DMS114 treated with DMSO at 0.1 percent for 48 hours (cell line): ENCODE data around the gene TBCEL.
"Not testable (repeated sequence)": the region's sequence is repeated elsewhere in the genome, so short reads cannot be mapped to it uniquely, and the experiment has no call there.

ENCODE experiments used
- DNase-seq: peaks from one replicate; lab custom pipeline; 2025; ENCODE audit not compliant: unreplicated experiment; lab: John Stamatoyannopoulos, UW

The TBCEL gene

GRCh38 chr11:121024989-121025388 is 1.1 kb downstream of the TBCEL start:
- DNase-seq = no peak

DNA sequence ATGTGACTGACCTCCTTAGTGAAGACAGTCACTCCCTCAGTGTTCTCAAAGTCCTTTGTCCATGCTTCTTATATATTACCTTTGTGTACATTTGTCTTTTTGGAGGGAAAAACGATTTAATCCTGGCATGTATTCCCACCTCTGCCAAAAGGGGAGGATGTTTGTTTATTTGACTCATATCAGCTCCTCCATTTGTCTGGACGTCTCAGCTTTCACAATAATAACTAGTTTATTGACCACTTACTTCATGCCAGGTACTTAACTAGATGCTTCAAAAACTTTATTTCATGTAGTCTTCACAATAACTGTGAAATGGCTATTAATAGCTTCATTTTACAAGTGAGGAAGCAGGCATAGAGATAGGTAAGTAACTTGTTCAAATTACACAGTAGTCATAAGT is 5.3 kb downstream of the TBCEL start:
- DNase-seq = no peak

- no peak for DNase-seq
Measured at GRCh38 chr11:121029813-121030445, 6.0 kb downstream of the TBCEL start.

DNA sequence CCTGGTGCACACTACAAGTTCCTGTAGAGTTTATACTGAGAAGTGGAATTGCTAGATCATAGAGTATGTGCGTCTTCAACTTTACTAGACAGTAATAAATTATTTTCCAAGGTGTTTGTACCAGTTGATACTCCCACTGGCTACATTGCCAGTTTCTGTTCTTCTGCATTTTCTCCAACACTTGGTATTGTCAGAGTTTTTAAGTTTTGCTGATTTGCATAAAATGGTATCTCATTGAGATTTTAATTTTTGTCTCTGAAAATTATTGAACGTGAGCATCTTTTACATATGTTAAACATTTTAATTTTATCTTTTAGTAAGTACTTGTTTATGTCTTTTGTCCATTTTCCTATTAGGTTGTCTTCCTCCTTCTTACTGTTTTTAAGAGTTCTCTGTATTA is 7.3 kb downstream of the TBCEL start:
- no peak for DNase-seq

- not testable (repeated sequence) for DNase-seq
Measured at GRCh38 chr11:121031648-121032047, 7.7 kb downstream of the TBCEL start.

DNA sequence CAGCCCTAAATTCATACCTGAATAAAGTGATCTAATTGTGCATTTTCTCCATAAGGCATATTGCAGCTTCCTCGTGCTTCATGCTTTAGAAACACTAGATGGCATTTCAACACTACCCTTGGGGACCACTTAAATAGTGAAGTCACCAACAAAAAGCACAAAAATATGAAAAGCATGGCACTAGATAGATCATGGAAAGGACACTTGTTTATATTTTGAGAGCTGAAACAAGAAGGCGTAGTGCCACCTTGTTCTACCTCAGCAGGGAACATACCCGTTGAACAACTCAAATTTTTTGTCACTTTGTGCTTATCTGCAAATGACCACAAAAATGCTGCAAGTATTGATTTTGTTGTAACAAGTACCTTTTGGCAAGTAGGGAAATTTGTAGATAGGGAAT is 8.6 kb downstream of the TBCEL start:
- DNase-seq = no peak

DNA sequence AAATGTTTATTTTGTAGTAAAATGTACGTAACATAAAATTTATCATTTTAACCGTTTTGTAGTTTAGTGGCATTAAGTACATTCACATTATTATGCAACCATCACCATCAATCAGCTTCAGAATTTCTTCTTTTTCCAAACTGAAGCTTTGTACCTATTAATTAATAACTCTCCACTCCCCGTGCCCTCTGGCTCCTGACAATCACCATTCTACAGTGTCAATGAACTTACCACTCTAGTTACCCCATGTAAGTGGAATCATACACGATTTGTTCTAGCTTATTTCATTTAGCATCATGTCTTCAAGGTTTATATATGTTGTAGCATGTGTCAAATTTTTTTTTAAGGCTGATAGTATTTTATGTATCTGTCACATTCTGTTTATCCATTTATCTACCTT is 9.7 kb downstream of the TBCEL start:
- no peak for DNase-seq

- no peak for DNase-seq
Measured at GRCh38 chr11:121035169-121035755, 11.4 kb downstream of the TBCEL start.

- no peak for DNase-seq
Measured at GRCh38 chr11:121035780-121036179, 11.9 kb downstream of the TBCEL start.

GRCh38 chr11:121037016-121037415 is 13.1 kb downstream of the TBCEL start:
- no peak for DNase-seq

DNA sequence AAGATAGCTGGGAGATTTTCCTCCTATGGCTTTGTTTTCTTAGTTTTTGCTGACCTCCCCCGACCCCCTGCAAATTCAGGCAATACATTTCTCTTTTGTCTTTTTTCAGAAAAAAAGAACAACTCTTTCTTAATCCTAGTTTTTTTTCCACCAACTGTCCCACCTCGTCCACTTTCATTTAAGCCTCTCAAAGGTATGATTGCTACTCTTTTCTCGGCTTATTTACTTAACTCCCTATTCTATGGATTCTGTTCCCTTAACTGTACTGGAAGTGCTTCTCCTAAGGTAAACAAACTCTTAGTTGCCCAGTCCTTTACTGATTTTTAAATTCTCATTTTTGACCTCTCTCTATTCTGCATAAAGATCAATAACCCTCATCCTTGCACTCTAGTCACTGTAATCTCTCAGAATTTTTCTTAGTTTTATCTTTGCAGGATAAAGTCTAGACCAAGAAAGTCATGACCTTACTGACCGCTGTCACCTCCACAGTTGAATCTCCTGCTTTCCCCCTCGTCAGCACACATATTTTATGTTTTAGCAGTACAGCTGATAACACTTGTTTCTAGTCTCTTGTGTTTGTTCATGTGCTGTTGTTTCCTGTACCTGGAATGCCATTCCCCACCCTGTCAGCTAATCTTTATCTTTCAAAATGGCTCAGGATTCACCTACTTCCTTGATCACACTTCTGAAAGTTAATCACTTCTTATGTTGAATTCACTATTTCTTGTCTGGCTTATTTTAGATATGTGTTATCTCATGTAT is 14.9 kb downstream of the TBCEL start:
- DNase-seq = no peak

DNA sequence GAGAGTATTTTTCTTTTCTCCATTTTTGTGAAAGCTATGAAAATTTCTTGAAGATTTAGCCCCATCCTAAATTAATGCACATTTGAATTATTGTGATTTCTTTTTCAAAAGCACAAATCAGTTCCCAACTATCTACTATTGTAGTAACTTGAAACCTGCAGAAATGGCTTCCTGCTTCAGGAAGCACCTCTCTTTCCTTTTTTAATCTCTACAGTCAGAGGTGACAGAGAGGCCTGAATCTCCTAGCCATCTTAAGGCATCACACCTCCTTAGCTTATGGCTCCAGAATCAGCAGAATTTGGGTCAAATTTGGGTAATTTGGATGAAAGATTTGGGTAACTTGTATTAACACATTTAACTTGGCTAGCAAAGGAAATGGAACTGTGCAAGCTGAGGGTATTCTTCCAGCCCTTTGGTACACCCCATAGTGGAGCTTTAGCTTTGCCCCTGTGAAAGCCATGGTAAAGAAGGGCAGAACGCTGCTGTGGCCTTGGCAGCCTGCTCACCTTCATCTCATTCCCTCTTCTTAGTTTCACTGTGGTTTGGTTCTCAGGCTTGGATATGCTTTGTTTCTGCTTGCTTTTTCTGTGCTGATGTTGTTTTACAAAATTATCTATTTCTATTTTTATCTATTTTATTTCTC is 16.2 kb downstream of the TBCEL start:
- DNase-seq = no peak

GRCh38 chr11:121040614-121041002 is 16.7 kb downstream of the TBCEL start:
- no peak for DNase-seq

DNA sequence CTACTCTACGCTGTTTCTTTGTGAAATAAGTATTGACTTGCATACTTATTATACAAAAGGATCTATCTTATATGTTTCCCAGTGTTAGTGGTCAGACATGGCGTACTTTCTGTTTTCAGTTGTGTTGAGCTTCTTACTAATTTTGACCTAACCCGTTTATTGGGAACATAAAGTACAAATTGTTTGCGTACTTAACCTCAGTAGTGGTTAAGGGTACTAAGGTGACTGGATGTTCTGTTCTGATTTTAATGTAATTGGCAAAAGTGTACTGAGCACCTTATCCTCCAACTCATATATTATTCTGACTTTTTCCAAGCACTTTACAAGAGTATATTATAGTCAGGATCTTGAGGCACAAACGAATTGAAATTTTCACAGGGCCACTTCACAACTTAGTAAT is 17.2 kb downstream of the TBCEL start:
- DNase-seq = no peak

DNA sequence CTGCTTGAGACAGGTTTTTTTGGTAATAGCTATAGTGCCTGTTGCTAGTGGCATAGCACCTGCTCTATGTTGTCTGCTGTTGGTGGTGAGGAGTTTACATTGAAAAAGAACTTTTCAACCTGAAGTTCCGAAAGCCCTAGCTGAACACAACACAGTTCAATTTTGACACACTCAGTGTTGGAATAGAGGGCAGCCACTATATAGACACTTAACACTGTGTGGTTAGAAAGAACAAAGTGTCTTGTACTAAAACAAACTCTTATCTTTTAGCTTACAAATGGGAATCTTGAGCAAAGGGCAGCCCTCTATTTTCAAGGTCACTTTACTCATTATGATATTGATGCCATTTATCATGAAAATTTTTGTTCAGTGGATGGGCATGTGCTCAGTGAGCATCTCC is 18.4 kb downstream of the TBCEL start:
- no peak for DNase-seq

GRCh38 chr11:121047926-121048325 is 24.0 kb downstream of the TBCEL start:
- no peak for DNase-seq

GRCh38 chr11:121048464-121049233 is 24.7 kb downstream of the TBCEL start:
- DNase-seq = no peak

- DNase-seq = no peak
Measured at GRCh38 chr11:121053244-121053643, 29.3 kb downstream of the TBCEL start.

- DNase-seq = no peak
Measured at GRCh38 chr11:121054266-121054665, 30.4 kb downstream of the TBCEL start.

DNA sequence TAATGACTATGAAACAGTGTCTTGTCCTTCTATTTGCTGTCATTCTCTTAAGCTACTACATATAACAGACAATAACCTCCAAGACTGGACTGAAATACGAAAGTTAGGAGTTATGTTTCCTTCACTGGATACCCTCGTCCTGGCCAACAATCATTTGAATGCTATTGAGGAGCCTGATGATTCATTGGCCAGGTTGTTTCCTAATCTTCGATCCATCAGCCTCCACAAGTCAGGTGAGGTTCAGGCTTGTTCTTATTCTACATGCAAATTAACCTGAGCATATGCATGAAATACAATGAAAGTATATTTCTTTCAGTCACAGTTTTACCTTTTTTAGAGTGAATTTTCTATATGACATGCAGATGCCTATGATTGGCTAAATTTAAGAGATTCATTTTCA is 31.2 kb downstream of the TBCEL start:
- no peak for DNase-seq

- DNase-seq = no peak
Measured at GRCh38 chr11:121057922-121058321, 34.0 kb downstream of the TBCEL start.
